ENCODE results near the gene CORO1C. TPM values are rescaled to one million over a fixed set of nuclear protein-coding genes. Genes with fewer than 3 reads are reported as not detected.

Gene CORO1C
- total RNA-seq, 1 experiment from 2014 or later: 195 TPM

DNA sequence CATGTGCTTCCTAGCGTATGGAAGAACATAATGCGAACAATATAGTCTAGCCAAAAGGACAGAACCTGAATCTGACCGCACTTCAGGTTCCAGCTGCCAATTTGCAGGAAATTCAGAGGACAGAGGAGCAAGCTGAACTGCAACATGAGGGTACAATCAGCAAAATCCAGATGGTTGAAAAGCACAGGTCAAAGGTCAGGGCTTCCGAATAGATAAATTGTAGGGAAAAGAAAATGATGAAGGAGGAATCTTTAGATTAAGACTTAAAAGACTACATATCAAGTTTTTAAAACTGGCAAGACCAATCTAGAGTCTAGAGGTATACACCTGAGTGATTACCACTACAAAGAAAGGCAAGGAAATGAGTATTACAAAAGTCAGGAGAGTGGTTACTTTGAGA is 55.5 kb downstream of the CORO1C start:
- H3K4me1 Mint-ChIP-seq (ENCODE audit: low read depth, unreplicated experiment): peaks cover 18% of the 10 kb centered on the region
- Histone ChIP-seq H3K4me1 (no peaks in the 10 kb centered on the region), H3K4me3 (ENCODE audit: low read depth, low read length) (no peak overlapping the region), H3K36me3 (ENCODE audit: control insufficient read depth, insufficient read depth, low read length) (no peaks in the 10 kb centered on the region; the same call in 1 of the 2 replicates), H3K9me3 (no peaks in the 10 kb centered on the region), H3K27me3 (replicated peaks; ENCODE audit: control insufficient read depth, insufficient read depth, low read length) (no peaks in the 10 kb centered on the region)
- TF ChIP-seq, protein P1, sequence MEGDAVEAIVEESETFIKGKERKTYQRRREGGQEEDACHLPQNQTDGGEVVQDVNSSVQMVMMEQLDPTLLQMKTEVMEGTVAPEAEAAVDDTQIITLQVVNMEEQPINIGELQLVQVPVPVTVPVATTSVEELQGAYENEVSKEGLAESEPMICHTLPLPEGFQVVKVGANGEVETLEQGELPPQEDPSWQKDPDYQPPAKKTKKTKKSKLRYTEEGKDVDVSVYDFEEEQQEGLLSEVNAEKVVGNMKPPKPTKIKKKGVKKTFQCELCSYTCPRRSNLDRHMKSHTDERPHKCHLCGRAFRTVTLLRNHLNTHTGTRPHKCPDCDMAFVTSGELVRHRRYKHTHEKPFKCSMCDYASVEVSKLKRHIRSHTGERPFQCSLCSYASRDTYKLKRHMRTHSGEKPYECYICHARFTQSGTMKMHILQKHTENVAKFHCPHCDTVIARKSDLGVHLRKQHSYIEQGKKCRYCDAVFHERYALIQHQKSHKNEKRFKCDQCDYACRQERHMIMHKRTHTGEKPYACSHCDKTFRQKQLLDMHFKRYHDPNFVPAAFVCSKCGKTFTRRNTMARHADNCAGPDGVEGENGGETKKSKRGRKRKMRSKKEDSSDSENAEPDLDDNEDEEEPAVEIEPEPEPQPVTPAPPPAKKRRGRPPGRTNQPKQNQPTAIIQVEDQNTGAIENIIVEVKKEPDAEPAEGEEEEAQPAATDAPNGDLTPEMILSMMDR (IDR thresholded peaks at IDR 0.05; ENCODE audit: insufficient read depth in 1 of 2, low read depth in 1 of 2, low read length in 1 of 2, severe bottlenecking in 1 of 2, unreplicated experiment in 1 of 2): no peak
- H3K27me3 Mint-ChIP-seq (ENCODE audit: insufficient read depth, unreplicated experiment): no peaks in the 10 kb centered on the region
- H3K27ac Mint-ChIP-seq (ENCODE audit: unreplicated experiment): peak overlapping the region; percentile 46
- no peak overlapping the region for H3K4me3 Mint-ChIP-seq (ENCODE audit: unreplicated experiment)
- POLR2A ChIA-PET: no interaction called here
- intact Hi-C loops (cut with micrococcal nuclease; ENCODE audit: unreplicated experiment): no loop called here
- no peaks in the 10 kb centered on the region for H3K9me3 Mint-ChIP-seq (ENCODE audit: unreplicated experiment)
- CTCF ChIA-PET: no interaction called here
- BruUV-seq (replicated peaks): no TSS peak
- H3K36me3 Mint-ChIP-seq (ENCODE audit: insufficient read depth, unreplicated experiment): peaks cover 72% of the 10 kb centered on the region
- DNase-seq: no peak

- H3K4me1 Mint-ChIP-seq (ENCODE audit: low read depth, unreplicated experiment): peaks cover 33% of the 10 kb centered on the region
- no peaks in the 10 kb centered on the region for H3K9me3 Mint-ChIP-seq (ENCODE audit: unreplicated experiment)
- Histone ChIP-seq H3K36me3 (ENCODE audit: control insufficient read depth, insufficient read depth, low read length) (no peaks in the 10 kb centered on the region; the same call in 1 of the 2 replicates), H3K4me3 (ENCODE audit: low read depth, low read length) (no peak overlapping the region), H3K27me3 (replicated peaks; ENCODE audit: control insufficient read depth, insufficient read depth, low read length) (no peaks in the 10 kb centered on the region), H3K9me3 (no peaks in the 10 kb centered on the region), H3K4me1 (no peaks in the 10 kb centered on the region)
- ChIA-PET POLR2A (no interaction called here), CTCF (interaction anchor here (0.6 kb wide), 1 partner anchor 877 kb away, joined by 4 read pairs; no protein-coding TSS in a partner anchor)
- intact Hi-C loops (cut with micrococcal nuclease; ENCODE audit: unreplicated experiment): no loop called here
- no peaks in the 10 kb centered on the region for H3K27me3 Mint-ChIP-seq (ENCODE audit: insufficient read depth, unreplicated experiment)
- peaks cover 67% of the 10 kb centered on the region for H3K36me3 Mint-ChIP-seq (ENCODE audit: insufficient read depth, unreplicated experiment)
- TF ChIP-seq, protein P1 (IDR thresholded peaks at IDR 0.05; ENCODE audit: insufficient read depth in 1 of 2, low read depth in 1 of 2, low read length in 1 of 2, severe bottlenecking in 1 of 2, unreplicated experiment in 1 of 2): no peak
- BruUV-seq (replicated peaks): no TSS peak
- no peak overlapping the region for H3K4me3 Mint-ChIP-seq (ENCODE audit: unreplicated experiment)
- DNase-seq: no peak
- H3K27ac Mint-ChIP-seq (ENCODE audit: unreplicated experiment): no peak overlapping the region
These were observed 59.3 kb downstream of the CORO1C start for GRCh38 chr12:108672054-108672453.

DNA sequence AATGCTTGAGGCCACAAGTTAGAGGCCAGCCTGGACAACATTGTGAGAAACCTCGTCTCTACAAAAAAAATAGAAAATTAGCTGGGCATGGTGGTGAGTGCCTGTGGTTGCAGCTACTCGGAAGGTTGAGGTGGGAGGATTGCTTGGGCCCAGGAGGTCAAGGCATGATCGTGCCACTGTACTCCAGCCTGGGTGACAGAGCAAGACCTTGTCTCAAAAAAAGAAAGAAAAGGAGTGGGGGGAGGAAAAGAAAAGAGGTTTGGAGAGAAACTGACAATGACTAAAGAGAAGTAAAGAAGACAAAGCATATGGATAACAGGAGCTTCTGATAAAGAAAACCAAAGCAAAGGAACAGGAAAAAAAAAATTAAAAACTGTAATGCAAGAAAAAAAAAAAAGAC is 60.2 kb downstream of the CORO1C start:
- Mint-ChIP-seq H3K4me3 (ENCODE audit: unreplicated experiment) (no peak overlapping the region), H3K36me3 (ENCODE audit: insufficient read depth, unreplicated experiment) (peaks cover 58% of the 10 kb centered on the region), H3K4me1 (ENCODE audit: low read depth, unreplicated experiment) (peaks cover 39% of the 10 kb centered on the region), H3K9me3 (ENCODE audit: unreplicated experiment) (no peaks in the 10 kb centered on the region), H3K27me3 (ENCODE audit: insufficient read depth, unreplicated experiment) (no peaks in the 10 kb centered on the region), H3K27ac (ENCODE audit: unreplicated experiment) (no peak overlapping the region)
- intact Hi-C loops (cut with micrococcal nuclease; ENCODE audit: unreplicated experiment): no loop called here
- Histone ChIP-seq H3K36me3 (ENCODE audit: control insufficient read depth, insufficient read depth, low read length) (no peaks in the 10 kb centered on the region), H3K9me3 (no peaks in the 10 kb centered on the region), H3K4me1 (no peaks in the 10 kb centered on the region), H3K4me3 (ENCODE audit: low read depth, low read length) (no peak overlapping the region), H3K27me3 (replicated peaks; ENCODE audit: control insufficient read depth, insufficient read depth, low read length) (no peaks in the 10 kb centered on the region)
- BruUV-seq (replicated peaks): no TSS peak
- ChIA-PET CTCF (interaction anchor here (0.6 to 1.1 kb wide), 2 partner anchors 20 to 119 kb away, joined by 3 read pairs; no protein-coding TSS in a partner anchor), POLR2A (interaction anchor here (0.6 kb wide), 1 partner anchor 15 kb away, joined by 4 read pairs; no protein-coding TSS in a partner anchor)
- TF ChIP-seq, protein P1 (IDR thresholded peaks at IDR 0.05; ENCODE audit: insufficient read depth in 1 of 2, low read depth in 1 of 2, low read length in 1 of 2, severe bottlenecking in 1 of 2, unreplicated experiment in 1 of 2): no peak
- no peak for DNase-seq

All from Caco-2 (cell line).